ENCODE measurements around the gene CAMK4. TPM values are rescaled to one million over a fixed set of nuclear protein-coding genes. Genes with fewer than 3 reads are reported as not detected.
A peak's percentile ranks its signal among the peaks of the same experiment; 100 is the strongest.

Gene CAMK4
- total RNA-seq, 4 donors from 2014 or later: 0.66 to 5.5 (median 2.8) TPM

DNA sequence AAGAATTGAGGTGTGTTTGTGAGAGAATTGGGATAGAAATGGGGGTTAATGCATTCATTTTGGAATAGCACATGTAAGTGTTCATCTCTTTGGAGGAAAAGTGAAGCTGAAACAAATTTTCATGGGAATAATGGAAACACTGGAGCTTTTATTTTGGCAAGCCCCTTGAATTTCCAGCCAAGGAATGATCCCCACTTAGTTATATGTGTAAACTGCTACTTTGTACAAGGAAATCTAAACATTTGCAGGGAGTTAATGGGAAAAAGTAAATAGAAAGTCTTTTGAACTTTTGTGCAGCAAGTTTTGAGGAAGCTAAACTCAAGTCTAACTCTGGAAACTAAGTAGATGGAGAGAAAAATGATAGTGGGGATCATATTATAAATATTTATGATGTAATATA lies 44.1 kb downstream of the CAMK4 start:
- Histone ChIP-seq H3K27ac (no peak overlapping the region), H3K4me1 (no peaks in the 10 kb centered on the region), H3K4me3 (no peak overlapping the region), H3K27me3 (no peaks in the 10 kb centered on the region), H3K9me3 (no peaks in the 10 kb centered on the region), H3K36me3 (no peaks in the 10 kb centered on the region)
- no peak for DNase-seq (ENCODE audit: low spot score in 2 of 2)
- TF ChIP-seq EP300 (IDR thresholded peaks at IDR 0.05) (no peak), POLR2A (IDR thresholded peaks at IDR 0.05) (no peak)
- TF ChIP-seq, protein P1, sequence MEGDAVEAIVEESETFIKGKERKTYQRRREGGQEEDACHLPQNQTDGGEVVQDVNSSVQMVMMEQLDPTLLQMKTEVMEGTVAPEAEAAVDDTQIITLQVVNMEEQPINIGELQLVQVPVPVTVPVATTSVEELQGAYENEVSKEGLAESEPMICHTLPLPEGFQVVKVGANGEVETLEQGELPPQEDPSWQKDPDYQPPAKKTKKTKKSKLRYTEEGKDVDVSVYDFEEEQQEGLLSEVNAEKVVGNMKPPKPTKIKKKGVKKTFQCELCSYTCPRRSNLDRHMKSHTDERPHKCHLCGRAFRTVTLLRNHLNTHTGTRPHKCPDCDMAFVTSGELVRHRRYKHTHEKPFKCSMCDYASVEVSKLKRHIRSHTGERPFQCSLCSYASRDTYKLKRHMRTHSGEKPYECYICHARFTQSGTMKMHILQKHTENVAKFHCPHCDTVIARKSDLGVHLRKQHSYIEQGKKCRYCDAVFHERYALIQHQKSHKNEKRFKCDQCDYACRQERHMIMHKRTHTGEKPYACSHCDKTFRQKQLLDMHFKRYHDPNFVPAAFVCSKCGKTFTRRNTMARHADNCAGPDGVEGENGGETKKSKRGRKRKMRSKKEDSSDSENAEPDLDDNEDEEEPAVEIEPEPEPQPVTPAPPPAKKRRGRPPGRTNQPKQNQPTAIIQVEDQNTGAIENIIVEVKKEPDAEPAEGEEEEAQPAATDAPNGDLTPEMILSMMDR (IDR thresholded peaks at IDR 0.05): no peak

DNA sequence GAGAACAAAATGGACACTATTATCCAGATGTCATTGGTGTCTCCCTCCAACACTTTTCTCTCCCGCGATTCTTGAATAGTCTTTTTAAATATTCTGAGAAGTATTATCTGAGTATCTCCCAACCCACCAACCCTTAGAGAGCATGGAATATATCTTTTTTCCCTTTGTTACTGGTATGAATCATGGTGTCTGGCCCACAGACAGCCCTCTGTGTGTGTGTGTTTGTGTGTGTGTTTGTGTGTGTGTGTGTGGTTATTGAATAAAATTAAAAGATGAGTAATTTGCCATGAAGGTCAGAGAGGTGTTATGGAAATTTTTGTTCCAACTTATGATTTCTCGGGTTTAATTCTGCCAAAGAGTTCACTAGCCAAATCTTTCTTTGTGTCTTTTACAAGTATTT lies 47.7 kb downstream of the CAMK4 start:
- Histone ChIP-seq H3K36me3 (no peaks in the 10 kb centered on the region), H3K4me1 (no peaks in the 10 kb centered on the region), H3K9me3 (no peaks in the 10 kb centered on the region), H3K4me3 (no peak overlapping the region), H3K27me3 (no peaks in the 10 kb centered on the region), H3K27ac (no peak overlapping the region)
- TF ChIP-seq POLR2A (IDR thresholded peaks at IDR 0.05) (no peak), EP300 (IDR thresholded peaks at IDR 0.05) (no peak)
- TF ChIP-seq, protein P1 (IDR thresholded peaks at IDR 0.05): no peak
- WGBS, 2 donors: 69 to 77% methylated on average over 3 of the region's 3 CpGs
- DNase-seq (ENCODE audit: low spot score in 2 of 2): no peak

DNA sequence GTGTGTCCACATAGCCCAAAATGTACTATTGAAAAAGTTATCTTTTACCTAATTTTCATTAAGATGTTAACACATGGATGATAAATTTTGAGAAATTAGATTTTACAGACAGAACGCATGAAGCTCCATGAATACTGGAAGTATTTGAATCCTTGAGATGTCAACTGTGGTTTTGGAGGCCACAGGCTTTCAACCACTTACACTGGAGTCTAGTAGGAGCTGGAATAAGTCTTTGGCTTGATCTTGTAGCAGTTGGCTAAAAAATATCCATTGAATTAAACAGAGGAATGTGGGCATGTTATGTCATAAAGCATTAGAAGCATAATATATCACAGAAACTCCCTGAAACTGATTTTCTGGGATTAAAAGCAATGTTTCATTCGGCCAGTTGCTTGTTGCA lies 52.9 kb downstream of the CAMK4 start:
- no peaks in the 10 kb centered on the region for H3K27me3 ChIP-seq
- TF ChIP-seq EP300 (IDR thresholded peaks at IDR 0.05): no peak
- TF ChIP-seq, protein P1 (IDR thresholded peaks at IDR 0.05): no peak
- TF ChIP-seq POLR2A (IDR thresholded peaks at IDR 0.05): no peak
- no peak overlapping the region for H3K4me3 ChIP-seq
- no peaks in the 10 kb centered on the region for H3K9me3 ChIP-seq
- no peaks in the 10 kb centered on the region for H3K36me3 ChIP-seq
- H3K4me1 ChIP-seq: no peaks in the 10 kb centered on the region
- H3K27ac ChIP-seq: no peak overlapping the region
- 90 to 92% methylated on average over 2 of the region's 2 CpGs for WGBS, 2 donors
- no peak for DNase-seq (ENCODE audit: low spot score in 2 of 2)

DNA sequence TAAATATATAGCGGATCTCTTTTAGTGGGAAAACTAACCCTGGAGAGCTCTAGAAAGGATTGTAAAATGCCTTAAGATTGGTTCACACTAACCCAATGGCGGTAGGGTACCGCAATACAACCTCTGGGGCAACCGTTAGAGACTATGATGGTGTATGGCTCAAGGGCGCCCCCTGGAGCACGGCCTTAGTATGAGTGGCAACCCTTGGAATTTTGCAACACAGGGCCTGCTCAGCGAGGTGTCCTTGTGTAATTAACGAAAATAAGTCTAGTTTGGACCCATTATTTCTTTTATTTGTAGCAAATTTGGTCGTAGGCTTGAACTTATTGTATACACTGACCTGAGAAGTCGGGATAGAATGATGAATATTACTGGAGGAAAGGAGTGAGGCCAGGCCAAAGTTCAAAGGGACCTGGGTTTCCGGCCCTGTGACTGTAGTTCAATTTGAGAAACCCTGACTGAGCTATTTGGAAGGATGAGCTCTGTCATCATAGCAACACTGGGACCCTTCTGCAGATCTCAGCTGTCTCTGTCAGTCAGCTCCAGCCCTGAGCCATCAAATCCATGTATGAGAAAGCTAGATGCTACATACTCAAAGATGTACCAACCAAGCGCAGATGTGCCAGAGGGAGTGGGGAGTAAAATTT lies 54.8 kb downstream of the CAMK4 start:
- peak; percentile 18 to 60 for DNase-seq (ENCODE audit: low spot score in 2 of 2)
- Histone ChIP-seq H3K4me1 (no peaks in the 10 kb centered on the region), H3K36me3 (no peaks in the 10 kb centered on the region), H3K27me3 (no peaks in the 10 kb centered on the region), H3K9me3 (no peaks in the 10 kb centered on the region), H3K4me3 (no peak overlapping the region), H3K27ac (no peak overlapping the region)
- WGBS, 2 donors: 41 to 46% methylated on average over 12 of the region's 12 CpGs
- TF ChIP-seq EP300 (IDR thresholded peaks at IDR 0.05): no peak
- TF ChIP-seq, protein P1 (IDR thresholded peaks at IDR 0.05): peak; percentile 41 to 61 (median 52)
- TF ChIP-seq POLR2A (IDR thresholded peaks at IDR 0.05): no peak

DNA sequence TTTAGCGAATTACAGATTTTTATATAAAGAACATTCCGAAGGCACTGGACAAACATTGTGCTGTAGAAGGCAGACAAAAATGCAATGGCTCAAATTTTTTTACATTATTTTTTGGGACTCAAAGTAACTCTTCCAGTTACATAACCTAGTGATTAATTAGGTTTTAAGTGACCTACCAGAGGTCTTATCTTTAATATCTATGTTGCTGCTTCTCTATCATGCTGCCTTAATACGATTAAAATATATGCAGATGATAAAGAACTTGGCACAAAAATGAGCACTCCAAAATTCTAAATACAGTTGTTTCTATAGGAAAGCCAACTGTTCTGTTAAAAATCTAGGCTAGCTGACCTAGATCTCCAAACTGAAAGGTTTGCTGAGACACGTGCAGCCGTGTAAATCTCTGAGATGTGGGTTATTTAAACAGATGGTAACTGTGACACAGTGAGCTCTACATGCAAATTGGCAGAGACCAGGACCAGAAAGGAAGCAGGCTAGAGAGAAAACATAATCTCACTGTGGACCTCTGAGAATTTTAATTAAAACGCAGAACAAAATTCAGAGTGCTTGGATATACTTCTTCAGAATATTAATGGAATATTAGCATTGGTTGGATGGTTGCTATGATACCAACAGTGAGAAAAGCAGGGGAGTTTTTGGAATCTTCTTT lies 56.2 kb downstream of the CAMK4 start:
- no peaks in the 10 kb centered on the region for H3K4me1 ChIP-seq
- H3K4me3 ChIP-seq: no peak overlapping the region
- no peaks in the 10 kb centered on the region for H3K27me3 ChIP-seq
- H3K36me3 ChIP-seq: no peaks in the 10 kb centered on the region
- H3K27ac ChIP-seq: no peak overlapping the region
- no peak for DNase-seq (ENCODE audit: low spot score in 2 of 2)
- TF ChIP-seq EP300 (IDR thresholded peaks at IDR 0.05): no peak
- TF ChIP-seq POLR2A (IDR thresholded peaks at IDR 0.05): no peak
- TF ChIP-seq, protein P1 (IDR thresholded peaks at IDR 0.05): no peak
- WGBS, 2 donors: 64 to 66% methylated on average over 6 of the region's 6 CpGs
- no peaks in the 10 kb centered on the region for H3K9me3 ChIP-seq

All from tibial nerve (tissue), 4 donors.